Raji (cell line): ENCODE data around the gene ST6GALNAC4.

Experiments used
- POLR2A ChIP-seq: IDR thresholded peaks from 2 replicates; pipeline ENCODE4 v1.6.1; 2011; ENCODE audit warnings: low read depth, low read length, control low read depth; ENCODE audit not compliant: insufficient read depth

ST6GALNAC4 gene

DNA sequence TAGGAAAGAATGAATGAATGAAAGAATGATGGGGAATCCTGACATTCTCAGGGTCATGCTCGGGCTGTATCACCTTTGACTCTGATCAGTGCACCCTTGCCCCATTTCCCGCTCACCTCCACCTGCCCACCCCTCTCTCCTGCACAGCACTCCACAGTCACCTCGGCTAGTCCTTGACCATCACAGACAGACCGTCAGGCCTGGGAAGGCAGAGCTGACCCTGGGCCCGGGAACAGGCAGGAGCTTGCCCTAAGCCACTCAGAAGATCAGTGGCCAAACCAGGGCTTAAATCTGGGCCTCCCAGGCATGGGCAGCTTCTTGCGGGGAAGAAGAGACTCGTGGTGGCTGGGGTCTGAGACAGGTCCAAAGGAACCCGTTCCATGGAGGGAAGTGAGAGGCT, 21.0 kb downstream of the ST6GALNAC4 start:
- no peak for TF ChIP-seq POLR2A

DNA sequence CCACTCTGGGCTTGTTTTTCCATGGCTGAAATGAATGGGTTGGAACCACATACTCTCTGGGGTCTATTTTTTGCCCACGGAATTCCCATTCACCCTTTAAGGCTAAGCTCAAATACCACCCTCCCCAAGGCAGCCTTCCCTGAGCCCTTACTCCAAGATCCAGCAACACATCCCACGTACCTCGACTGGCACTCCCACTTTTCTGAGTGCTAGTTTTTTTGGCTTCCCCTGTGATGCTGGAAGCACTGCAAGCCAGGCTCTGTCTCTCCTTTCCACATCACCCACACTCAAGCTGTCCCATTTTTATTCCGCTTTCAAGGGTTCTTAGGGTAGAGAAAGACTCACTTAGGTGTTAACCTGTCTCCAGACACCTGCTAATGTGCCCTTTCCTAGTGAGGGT, 23.4 kb downstream of the ST6GALNAC4 start:
- no peak for TF ChIP-seq POLR2A

- no peak for TF ChIP-seq POLR2A
These were observed 24.0 kb downstream of the ST6GALNAC4 start for GRCh38 chr9:127892831-127893230.

GRCh38 chr9:127890053-127890452, 26.8 kb downstream of the ST6GALNAC4 start:
- no peak for TF ChIP-seq POLR2A

DNA sequence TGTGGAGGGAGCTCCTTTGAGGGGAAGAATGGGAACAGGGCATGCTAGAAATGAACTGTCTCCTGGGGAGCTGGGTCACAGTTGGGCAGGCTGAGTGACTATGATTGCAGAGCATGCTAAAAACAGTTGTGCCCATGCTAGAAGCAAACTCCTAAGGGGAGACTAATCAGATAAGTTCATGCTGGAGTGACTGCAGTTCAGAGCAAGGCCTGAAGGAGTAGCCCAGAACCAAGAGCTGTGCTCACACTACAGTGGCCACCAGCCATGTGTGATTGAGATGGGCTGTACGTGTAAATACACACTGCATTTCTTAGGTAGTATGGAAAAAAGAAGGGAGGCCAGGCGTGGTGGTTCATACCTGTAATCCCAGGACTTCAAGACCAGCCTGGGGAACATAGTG, 29.0 kb downstream of the ST6GALNAC4 start:
- TF ChIP-seq POLR2A: no peak

GRCh38 chr9:127886401-127886972, 30.4 kb downstream of the ST6GALNAC4 start:
- no peak for TF ChIP-seq POLR2A

DNA sequence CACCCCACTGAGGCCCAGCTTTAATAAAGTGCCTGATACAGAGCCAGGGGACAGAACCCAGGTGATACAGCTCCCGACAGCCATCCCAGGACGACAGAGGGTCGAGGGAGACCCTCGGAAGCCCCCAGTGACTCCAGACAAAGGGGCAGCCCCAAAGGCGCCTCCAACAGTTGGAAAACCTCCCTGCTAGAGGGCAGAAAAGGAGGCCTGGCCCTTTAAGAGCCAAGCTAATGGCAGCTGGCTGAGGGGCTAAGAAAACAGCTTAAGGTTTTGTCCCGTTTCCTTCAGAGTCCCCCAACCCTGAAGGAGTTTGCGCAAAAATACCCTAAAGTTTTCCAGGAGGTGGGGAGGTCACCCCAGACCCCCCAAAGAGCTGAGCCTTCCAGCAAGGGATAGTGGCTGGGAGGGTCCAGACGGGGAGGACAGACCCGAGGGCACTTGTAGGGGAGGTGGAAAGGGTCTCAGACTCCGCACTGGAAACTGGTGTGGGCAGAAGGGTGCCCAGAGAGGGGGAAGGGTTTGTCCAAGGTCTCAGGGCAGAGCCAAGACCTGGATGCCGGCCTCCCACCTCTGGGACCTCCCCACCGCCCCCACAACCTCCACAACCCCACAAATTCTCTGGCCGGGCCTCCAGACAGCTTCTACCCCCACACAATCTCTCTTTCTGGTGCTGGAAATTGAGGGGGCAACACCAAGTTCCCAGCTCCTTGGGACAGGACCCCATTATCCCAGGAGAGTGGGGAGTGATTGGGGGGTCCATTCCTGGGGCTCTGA, 31.1 kb downstream of the ST6GALNAC4 start:
- no peak for TF ChIP-seq POLR2A

DNA sequence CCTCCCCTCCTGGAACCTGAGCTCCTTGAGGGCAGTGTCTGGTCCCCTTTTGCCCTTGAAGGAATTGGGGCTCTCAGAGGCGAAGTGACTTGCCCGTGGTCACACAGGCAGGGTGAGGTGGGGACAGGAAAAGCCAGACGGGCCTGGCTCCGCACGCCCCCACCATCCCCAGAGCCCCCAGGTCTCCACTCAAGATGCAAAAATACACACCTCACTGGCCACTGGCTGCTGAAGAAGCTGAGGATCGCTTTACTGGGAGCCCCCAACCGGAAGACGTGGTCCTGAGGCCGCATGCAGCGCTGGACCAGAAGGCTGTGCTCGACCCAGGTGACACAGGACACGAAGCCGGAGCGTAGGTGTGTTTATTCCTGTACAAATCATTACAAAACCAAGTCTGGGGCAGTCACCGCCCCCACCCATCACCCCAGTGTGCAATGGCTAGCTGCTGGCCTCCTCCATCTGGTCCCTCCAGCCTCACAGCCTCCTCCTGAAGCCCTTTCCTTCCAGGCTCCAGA, 31.8 kb downstream of the ST6GALNAC4 start:
- no peak for TF ChIP-seq POLR2A

DNA sequence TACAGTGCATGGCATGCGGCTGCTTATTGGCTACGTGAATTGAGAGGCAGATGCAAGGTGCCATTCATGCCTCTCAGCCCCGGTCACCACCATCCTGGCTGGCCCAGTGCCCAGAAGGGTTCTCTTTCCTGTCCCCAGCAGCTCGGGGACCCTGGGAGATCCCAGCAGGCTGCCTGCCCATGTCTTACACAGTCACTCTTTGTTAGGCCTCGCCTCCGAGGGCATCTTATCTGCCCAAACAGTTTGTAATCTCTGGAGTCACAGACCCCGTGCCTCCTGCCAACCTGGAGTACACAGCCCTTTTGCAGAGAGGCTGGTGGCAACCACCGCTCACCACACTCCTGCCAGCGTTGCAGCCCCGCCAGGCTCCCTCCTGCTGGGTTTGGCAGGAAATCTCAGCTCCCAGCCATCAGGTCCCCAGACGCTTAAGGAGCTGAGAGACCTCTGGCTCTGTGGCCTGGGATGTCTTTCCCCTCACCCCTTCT, 32.4 kb downstream of the ST6GALNAC4 start:
- TF ChIP-seq POLR2A: no peak

DNA sequence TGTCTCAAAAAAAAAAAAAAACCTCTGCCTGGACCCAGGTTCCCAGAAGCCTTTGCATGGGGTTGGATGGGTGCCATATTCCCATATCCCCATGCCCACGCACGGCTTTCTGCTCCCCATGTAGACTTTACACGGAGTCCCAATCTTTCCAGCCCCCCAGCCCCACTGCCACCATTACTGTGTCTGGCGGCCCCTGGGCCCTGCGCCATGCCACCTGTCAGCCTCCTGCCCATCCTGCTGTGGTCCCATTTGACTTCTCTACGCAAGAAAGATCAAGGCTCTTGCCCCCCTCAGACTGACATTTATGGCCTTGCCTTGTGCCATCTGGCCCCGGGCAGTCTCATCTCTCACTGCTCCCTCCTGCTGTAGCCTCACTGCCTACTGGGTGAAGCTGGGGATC, 32.9 kb downstream of the ST6GALNAC4 start:
- TF ChIP-seq POLR2A: no peak

GRCh38 chr9:127880143-127880542, 36.7 kb downstream of the ST6GALNAC4 start:
- TF ChIP-seq POLR2A: no peak

DNA sequence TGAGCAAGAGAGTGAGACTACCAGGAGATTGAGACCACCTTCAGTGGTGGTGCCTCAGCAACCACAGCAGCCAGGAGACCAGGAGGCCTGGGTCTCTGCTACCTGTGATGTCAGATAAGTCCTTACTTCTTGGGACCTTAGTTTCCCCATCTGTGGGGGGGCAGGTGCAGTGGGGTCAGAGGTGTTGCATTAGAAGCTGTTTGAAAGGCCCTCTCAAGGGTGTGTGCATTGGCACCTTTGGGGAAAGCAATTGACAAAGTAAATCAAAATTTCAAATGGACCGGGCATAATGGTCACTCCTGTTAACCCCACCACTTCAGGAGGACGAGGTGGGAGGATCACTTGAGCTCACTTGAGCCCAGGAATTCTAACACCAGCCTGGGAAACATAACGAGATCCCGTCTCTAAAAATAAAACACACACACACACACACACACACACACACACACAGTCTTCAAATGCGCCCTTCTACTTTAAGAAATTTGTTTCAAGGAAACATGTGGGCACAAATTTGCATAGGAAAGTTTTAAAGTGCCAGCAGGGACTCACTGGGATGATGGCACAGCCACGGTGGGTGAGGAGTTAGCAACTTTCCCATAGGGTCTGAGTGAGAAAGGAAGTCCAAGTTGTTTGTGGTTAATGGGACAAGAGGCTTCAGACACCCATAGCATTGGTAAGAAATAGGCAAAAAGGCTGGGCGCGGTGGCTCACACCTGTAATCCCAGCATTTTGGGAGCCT, 38.0 kb downstream of the ST6GALNAC4 start:
- no peak for TF ChIP-seq POLR2A

- no peak for TF ChIP-seq POLR2A
These were observed 38.7 kb downstream of the ST6GALNAC4 start for GRCh38 chr9:127878001-127878651.

GRCh38 chr9:127877566-127877998, 39.3 kb downstream of the ST6GALNAC4 start, which contains the start of gene AK1:
Gene AK1, minus strand, starts transcription at chr9:127877675. Its CDS starts 3,058 bp downstream, at chr9:127874617.
- TF ChIP-seq POLR2A: no peak

DNA sequence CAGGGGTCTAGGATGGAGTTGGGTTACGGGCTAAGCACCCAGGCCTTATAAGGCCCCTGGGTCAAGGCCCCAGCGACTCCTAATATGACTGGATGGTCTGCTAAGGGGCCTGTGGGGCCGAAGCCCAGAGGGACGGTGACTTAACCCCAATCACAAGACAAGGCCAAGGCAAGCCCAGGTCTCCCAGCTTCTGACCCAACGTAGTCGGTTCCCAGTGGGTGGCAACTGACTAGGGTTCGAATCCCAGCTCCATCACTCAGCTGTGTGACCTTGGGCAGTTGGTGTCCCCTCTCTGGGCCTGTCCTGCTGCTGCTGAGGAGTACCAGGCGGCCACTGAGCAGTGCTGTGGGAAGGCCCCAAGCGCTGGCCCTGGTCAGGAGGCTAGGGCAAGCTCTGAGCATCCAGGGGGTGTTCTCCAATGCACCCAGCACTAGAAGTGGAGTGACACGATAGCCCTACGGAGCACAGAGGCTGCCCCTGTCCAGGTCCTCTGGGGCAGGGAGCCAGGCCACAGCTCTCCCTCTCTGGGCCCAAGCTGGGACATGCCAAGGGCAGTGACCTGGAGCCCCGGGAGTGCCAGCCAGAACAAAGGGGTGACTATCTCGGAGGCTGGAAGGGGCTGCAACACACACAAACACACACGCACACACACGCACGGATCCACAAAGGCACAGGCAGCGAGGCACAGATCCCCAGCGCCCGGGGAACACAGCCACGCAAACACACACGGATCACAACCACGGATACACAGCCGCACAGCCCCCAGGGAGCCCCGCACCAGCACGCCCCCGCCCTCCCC, 39.9 kb downstream of the ST6GALNAC4 start:
- no peak for TF ChIP-seq POLR2A
